Astrocyte (in vitro differentiated cells and primary cell): ENCODE data around the gene TWIST2.

Experiments used
- EZH2 ChIP-seq: IDR thresholded peaks from 2 replicates; pipeline ENCODE4 v1.6.1; 2012; ENCODE audit warnings: mild to moderate bottlenecking, low read length, inconsistent platforms; ENCODE audit not compliant: insufficient read depth
- TF ChIP-seq, protein P1 (sequence below): IDR thresholded peaks from 2 replicates; pipeline ENCODE4 v1.5.1; 2011; ENCODE audit warnings: low read depth, mild to moderate bottlenecking, inconsistent platforms, low read length, moderate library complexity; ENCODE audit not compliant: insufficient read depth

DNA sequence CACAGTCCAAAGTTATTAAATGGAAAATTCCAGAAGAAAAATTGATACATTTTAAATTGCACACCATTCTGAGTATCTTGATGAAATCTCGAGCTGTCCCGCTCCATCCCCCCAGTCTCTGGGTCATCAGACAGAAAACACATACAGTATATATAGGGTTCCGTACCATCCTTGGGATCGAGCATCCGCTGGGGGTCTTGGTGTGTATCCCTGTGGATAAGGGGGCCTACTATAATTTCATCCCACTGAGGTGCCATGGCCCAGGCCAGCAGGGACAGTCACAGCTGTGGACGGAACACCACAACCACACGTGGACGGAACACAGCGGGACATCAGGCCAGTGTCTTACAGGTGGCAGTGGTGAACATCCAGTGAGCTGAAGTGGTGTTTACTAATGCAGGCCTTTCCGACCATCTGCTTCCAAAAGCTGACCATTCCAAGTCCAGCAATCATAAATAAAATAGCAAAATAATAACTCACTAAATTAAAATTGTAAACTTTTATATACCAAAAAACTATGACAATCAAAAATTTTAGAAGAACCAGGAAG, 14.0 kb downstream of the TWIST2 start:
- TF ChIP-seq, protein P1, sequence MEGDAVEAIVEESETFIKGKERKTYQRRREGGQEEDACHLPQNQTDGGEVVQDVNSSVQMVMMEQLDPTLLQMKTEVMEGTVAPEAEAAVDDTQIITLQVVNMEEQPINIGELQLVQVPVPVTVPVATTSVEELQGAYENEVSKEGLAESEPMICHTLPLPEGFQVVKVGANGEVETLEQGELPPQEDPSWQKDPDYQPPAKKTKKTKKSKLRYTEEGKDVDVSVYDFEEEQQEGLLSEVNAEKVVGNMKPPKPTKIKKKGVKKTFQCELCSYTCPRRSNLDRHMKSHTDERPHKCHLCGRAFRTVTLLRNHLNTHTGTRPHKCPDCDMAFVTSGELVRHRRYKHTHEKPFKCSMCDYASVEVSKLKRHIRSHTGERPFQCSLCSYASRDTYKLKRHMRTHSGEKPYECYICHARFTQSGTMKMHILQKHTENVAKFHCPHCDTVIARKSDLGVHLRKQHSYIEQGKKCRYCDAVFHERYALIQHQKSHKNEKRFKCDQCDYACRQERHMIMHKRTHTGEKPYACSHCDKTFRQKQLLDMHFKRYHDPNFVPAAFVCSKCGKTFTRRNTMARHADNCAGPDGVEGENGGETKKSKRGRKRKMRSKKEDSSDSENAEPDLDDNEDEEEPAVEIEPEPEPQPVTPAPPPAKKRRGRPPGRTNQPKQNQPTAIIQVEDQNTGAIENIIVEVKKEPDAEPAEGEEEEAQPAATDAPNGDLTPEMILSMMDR = no peak
- no peak for TF ChIP-seq EZH2
